Activated T-cell treated with anti-CD3 and anti-CD28 coated beads for 48 hours (primary cell): ENCODE data around the gene MRPL23.

Experiments
- DNase-seq: peaks from one replicate; pipeline ENCODE4 v3.0.0-alpha.2; 2020; ENCODE audit warnings: low read depth

MRPL23 gene

GRCh38 chr11:1946812-1947484, at the start of gene MRPL23:
Gene MRPL23 (plus strand): TSS chr11:1947332. CDS start chr11:1947363, 31 bp downstream.
- peak; percentile 53 for DNase-seq

DNA sequence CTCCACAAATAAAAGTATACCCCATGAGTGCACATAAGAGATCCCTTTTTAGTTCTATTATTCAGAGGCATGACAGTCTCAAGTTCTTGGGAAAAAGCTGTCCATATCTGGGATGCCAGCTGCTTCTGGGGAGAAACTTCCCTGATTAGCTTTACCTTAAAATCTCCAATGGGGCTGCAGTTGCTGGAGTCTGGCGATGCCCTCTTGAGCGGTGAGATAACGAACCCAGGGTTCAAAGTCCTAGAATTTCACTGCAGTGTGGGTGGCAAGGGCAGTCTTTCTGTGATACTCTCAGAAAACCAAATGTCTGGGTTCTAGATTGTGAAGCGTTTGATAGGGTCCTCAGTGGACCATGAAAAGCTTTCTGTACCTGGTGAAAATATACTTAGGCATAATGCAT, 48.0 kb upstream of the MRPL23 start:
- DNase-seq: no peak

DNA sequence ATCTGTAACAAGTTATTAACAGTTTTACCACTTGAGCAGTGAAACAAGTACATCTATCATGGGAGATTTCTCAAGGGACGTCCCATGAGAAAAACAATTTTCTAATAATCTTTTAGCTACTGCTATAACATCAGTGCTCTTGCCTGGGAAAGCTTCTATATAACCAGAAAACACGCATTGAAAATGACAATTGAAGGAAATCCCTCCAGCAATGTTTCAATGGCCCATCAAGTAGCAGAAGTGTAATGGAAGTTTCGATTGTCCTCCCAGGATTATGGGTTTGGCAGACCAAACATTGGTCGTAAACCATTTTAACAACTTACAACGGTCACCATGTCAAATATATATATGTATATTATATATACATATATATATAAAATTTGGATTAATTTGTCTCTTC, 47.4 kb upstream of the MRPL23 start:
- no peak for DNase-seq

DNA sequence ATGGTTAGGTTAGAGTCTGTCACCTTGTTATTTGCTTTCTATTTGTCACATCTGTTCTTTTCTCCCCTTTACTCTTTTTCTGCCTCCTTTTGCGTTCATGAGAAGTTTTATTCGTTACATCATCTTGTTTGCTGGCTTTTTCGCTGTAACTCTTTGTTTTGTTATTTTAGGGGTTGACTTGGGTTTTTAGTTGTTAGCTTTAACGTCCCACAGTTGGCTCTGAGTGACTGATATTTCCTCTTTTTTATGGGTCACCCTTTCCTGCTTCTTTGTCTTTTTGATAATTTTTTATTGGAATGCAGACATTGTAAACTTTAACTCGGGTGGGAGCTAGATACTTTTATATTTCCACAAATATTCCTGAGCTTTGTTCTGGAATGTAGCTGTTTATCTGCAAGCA, 41.0 kb upstream of the MRPL23 start:
- DNase-seq: no peak

DNA sequence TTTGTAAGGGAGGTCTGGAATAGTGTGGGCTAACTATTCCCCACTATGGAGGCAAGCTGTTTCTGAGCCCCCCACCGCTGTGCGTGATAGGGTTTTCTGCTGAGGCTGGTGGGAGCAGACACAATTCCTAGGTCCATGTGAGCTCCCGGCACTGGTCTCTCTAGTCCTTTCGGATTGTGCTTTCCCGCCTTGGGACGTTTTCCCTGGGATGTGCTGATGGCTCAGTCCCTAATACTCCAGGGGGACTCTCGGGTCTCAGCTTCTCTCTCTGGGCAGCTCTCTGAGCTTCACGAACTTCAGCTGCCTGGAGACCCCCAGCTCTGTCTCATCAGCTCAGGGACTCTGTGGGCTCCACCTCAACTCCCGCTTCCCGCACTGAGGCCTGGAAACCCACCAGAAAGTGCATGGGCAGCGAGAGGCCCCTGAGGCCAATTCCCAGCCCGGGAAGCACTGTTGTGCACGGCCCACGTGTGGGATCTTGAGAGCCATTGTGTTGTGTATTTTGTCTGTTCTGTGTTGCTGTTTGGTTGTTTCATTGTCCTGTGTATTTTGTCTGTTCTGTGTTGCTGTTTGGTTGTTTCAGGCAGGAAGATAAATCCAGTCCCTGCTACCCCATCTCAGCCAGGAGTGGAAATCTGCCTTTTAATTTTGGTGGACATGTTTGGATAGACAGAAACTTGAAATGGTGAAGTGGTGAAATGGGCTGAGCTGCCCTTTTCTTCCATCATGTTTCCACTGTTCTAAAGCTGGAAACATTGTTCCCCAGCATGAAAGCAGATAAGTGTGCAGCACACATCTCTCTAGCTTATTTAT, 40.3 kb upstream of the MRPL23 start:
- DNase-seq: no peak

- DNase-seq: no peak
Measured at GRCh38 chr11:1908618-1909017, 38.5 kb upstream of the MRPL23 start.

DNA sequence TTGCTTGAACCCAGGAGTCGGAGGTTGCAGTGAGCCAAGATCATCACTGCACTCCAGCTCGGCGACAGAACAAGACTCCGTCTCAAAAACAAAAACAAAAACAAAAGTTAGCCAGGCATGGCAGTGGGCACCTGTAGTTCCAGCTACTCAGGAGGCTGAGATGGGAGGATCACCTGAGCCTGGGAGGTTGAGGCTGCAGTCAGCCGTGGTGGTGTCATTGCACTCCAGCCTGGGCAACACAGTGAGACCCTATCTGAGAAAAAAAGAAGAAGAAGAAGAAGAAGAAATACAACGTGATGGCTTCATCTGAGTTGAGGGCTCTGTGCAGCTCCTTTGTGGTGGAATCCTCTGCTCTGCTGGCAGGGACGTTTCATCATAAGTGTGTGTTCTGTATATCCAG, 37.6 kb upstream of the MRPL23 start:
- DNase-seq: no peak

DNA sequence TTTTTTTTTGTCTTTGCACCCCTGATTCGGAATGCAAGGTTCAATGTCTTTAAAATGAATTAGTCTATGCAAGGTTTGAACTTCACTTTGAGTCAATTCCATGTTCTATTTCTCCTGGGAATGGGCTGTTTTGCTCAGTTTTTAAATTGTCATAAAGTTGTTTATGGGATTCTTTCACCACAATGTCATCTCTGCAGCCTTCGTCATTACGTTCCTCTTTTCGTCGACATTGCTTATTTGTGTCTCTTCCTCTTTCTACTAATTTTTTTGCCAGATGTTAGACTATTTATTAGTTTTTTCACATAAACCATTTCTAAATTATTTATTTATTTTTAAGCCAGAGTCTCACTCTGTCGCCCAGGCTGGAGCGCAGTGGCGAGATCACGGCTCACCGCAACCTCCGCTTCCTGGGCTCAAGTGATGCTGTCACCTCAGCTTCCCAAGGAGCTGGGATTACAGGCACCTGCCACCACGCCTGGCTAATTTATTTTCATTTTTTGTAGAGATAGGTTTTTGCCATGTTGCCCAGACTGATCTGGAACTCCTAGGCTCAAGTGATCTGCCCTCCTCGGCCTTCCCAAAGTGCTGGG, 34.7 kb upstream of the MRPL23 start:
- no peak for DNase-seq

GRCh38 chr11:1913271-1914060, 33.7 kb upstream of the MRPL23 start:
- DNase-seq: no peak

DNA sequence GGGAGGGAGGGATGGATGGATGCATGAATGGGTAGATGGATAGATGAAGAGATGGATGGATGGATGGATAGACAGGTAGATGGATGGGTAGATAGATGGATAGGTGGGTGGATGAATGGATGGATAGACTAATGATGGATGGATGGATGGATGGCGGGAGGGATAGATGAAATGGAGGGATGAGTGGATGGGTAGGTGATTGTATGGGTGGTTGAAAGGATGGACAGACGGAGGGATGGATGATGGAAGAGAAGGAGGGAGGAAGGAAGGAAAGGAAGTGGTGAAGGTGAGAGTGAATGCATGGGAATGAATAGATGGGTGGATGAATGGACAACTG, 31.4 kb upstream of the MRPL23 start:
- no peak for DNase-seq

DNA sequence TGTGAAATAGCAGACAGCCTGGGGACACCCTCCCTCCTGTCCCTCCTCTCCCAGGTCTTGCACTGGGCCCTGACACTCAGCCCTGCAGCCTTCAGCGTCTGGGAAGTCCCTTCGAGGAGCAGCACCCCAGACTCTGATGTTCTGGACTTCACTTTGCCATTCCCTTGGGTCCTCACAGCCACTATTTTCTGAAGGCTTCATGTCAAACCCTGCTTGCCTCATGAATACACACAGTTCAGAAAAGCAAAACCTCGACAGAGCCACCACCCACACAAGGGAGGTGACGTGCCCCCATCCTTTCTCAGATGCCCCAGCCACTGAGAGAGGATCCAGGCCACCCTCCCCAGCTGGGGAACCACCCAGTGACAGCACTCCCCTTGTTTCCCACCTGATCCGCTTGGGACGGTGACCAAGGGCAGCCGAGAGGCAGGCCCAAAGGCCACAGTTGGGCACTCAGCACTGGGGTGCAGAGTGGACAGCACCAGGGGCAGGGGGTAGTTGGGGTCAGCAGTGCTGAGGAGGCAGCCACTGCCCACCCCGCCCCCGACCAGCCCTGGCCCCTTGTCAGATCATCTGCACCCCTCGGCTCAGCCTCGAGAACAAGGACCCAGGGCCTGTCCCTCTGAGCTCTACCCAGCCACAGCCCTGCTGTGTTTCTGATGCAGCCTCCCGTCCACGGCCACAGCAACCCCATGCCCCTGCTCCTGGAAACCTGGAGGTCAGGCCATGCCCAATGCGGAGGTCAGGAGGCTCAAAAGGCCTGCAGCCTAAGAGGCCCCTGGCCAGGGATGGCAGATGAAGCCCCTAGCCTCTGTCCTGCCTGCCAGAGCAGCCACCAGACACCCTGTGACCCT, 30.8 kb upstream of the MRPL23 start:
- DNase-seq: no peak

- DNase-seq: no peak
Measured at GRCh38 chr11:1916986-1917522, 30.1 kb upstream of the MRPL23 start.

GRCh38 chr11:1917523-1918435, 29.4 kb upstream of the MRPL23 start:
- DNase-seq: no peak

DNA sequence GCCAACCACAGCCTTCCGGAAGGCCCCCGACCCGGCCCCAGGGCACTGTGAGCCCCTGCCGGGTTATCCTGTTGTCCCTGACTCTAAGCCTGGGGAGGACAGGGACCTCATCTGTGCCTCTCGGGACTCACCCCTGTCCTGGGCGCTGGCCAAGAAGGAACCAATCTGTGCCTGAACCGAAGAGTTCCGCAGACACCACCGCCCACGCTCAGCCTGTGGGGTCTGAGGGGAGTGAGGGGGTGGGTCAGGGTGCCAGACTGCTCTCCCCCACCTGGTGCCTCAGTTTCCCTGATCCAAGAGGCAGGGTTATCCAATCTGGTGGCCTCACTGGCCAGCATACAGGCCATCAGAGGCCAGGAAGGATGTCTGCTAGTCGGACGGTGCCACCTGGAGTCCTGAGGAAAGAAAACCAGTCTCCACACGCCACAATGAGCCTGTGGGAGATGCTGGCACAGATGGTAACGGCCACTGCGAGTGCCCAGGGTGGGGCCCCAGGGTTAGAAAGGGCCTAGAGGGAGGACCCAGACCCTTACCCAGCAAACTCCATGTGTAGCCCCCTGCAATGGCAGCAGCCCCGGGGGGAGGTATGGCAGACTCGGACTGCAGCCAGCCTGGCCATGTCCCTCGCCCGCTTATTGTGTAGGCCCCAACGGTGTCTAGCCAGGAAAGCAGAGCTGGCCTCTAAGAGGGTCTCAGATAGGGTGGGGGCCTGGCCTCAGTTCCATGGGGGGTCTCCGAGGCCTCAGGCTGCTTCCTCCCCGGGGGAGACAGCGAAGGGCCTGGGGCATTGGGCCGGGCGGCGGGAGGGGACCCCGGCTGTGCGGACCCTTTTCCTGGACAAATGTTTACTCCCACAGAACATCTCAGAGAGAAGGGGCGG, 28.5 kb upstream of the MRPL23 start:
- DNase-seq: no peak

- DNase-seq: no peak
Measured at GRCh38 chr11:1919391-1920127, 27.6 kb upstream of the MRPL23 start, which contains the start of gene TNNT3. Gene TNNT3 (plus strand): TSS chr11:1919703. CDS start chr11:1922875, 3,172 bp downstream.

DNA sequence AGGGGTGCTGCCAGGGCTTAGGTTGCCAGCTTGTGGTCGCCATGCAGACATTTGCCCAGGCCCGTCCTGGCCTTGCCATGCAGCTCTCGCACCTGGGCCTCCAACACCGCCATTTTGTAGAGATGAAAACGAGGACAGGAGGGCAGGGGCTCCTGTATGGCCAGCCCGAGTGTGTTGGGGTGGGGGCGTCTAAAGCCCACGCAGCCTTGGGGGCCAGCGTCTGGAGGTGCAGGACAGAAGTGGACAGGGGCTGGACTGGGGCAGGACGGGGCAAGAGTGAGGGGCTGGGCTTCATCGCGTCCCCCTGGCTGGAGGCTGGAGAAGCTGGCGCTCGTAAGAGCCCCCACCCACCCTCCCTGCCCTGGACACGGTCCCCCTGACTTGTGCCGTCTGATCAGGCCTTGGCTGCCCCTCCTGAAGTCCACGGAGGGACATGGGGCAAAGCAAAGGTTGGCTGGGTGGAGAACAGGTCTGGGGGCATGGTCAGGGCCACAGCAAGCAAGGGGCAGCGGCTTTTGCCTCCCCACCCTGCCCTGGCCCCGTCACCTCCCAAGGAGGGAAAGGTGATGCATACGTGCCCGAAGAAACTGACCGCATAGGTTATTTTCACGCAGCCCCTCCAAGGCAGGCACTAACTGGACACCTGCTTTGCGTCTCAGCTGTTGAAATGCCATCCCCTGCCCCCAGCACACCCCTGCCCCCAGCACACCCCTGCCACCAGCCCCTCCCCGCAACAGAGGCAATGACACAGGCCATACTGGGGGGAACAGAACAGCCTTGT, 26.8 kb upstream of the MRPL23 start:
- no peak for DNase-seq

GRCh38 chr11:1920909-1921573, 26.1 kb upstream of the MRPL23 start:
- DNase-seq: no peak
